Measurements from ENCODE around the gene SRGAP2C. TPM values are rescaled to one million over a fixed set of nuclear protein-coding genes. Genes with fewer than 3 reads are reported as not detected.
"Not testable (repeated sequence)": the region's sequence is repeated elsewhere in the genome, so short reads cannot be mapped to it uniquely, and the experiment has no call there.

SRGAP2C gene
- total and polyA plus RNA-seq, 2 of the 13 experiments (the other 11 are each of a cell fraction or from before 2014, with no cell fraction given) = 6.9 to 8.4 TPM

DNA sequence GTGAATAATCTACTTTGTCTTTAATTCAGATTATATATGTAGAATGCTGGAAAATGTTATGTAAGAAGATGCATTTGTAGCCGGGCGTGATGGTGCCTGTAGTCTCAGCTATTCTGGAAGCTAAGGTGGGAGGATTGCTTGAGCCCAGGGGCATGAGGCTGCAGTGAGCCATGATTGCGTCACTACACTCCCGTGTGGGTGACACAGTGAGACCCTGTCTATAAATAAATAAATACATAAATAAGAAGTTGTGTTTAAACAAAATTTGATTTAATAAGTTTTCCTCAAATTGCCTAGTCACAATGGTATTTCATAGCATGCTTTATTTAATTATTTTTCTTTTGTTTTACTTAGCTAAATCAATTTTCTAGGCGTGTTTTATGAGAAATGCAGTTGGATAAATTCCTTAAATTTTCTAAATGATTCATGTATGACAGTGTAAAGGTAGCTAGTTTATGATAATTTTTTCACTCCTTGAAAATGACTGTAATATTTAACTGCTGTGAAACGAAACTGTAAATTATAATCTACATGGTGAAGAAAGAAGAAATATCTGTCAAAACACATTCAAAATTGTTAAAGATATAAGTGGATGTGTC, 232.6 kb downstream of the SRGAP2C start:
- POLR2A ChIA-PET = no interaction called here

DNA sequence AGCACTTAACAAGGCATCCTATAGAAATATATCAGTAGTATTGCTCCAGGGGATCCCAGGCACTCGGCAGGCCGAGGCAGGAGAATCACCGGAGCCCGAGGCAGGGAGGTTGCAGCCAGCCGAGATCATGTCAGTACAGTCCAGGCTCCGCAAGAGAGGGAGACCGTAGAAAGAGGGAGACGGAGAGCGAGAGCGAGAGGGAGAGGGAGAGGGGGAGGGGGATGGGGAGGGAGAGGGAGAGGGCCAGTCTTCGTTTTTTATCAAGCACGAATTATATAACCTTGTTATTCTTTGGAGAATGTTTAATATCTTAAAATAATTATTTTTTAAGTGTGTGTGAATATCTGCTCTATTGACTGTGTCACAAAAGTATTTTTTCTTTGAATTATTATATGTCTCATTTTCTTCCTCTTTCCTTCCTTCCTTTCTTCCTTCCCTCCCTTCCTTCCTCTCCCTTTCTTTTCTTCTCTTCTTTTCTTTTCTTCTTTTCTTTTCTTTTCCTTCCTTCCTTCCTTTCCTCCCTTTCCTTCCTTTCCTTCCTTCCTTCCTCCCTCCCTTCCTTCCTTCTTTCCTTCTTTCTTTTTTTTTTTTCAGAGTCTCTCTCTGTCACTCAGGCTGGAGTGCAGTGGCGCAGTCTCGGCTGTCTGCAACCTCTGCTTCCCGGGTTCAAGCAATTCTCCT, 233.7 kb downstream of the SRGAP2C start:
- intact Hi-C loops (cut with micrococcal nuclease; ENCODE audit: unreplicated experiment) = no loop called here
- no peak overlapping the region for H3K9ac ChIP-seq (ENCODE audit: insufficient read depth, low read depth, low read length)
- 41% methylated on average over 15 of the region's 15 CpGs for WGBS (ENCODE audit: low lambda C conversion rate)

More for the DNA sequence above, 232.6 kb downstream of the SRGAP2C start:
- Histone ChIP-seq H3K4me1 (ENCODE audit: insufficient read depth, low read length) (no peaks in the 10 kb centered on the region), H4K20me1 (ENCODE audit: insufficient read depth, low read length) (no peaks in the 10 kb centered on the region), H2AFZ (ENCODE audit: low read length) (no peak overlapping the region), H3K9me3 (ENCODE audit: low read length) (no peaks in the 10 kb centered on the region), H3K79me2 (ENCODE audit: insufficient read depth, low read length) (no peaks in the 10 kb centered on the region), H3K36me3 (replicated peaks in 1 of 2; ENCODE audit: control insufficient read depth in 1 of 2, insufficient read depth in 2 of 2, low read length in 2 of 2) (no peaks in the 10 kb centered on the region), H3K4me3 (replicated peaks in 1 of 3; ENCODE audit: insufficient read depth in 1 of 3, low read depth in 2 of 3, low read length in 3 of 3) (no peak overlapping the region), H3K9ac (ENCODE audit: insufficient read depth, low read depth, low read length) (no peak overlapping the region), H3K27ac (ENCODE audit: extremely low read length, insufficient read depth, low read length) (no peak overlapping the region), H3K4me2 (ENCODE audit: low read depth, low read length) (no peak overlapping the region), H3K27me3 (ENCODE audit: control insufficient read depth in 1 of 2, insufficient read depth in 2 of 2, low read length in 2 of 2) (no peaks in the 10 kb centered on the region)
- intact Hi-C loops (cut with micrococcal nuclease; ENCODE audit: unreplicated experiment) = no loop called here
- WGBS (ENCODE audit: low lambda C conversion rate) = 51% methylated on average over 6 of the region's 6 CpGs
- CTCF ChIA-PET (ENCODE audit: low intra/inter-chr PET ratio, low total read pairs) = no interaction called here
- TF ChIP-seq CEBPB (IDR thresholded peaks at IDR 0.05; ENCODE audit: borderline replicate concordance, low read depth, low read length) (peak; percentile 66), RAD51 (IDR thresholded peaks at IDR 0.05; ENCODE audit: borderline replicate concordance) (no peak)
- FAIRE-seq (no peak), DNase-seq (ENCODE audit: low spot score) (no peak), ATAC-seq (no peak)
- no TSS peak for BruUV-seq (replicated peaks)
- in situ Hi-C loops (cut with HindIII; ENCODE audit: extremely low pct_ligation_motif_present, low pct_unique_long_range_greater_than_20kb) = no loop called here

DNA sequence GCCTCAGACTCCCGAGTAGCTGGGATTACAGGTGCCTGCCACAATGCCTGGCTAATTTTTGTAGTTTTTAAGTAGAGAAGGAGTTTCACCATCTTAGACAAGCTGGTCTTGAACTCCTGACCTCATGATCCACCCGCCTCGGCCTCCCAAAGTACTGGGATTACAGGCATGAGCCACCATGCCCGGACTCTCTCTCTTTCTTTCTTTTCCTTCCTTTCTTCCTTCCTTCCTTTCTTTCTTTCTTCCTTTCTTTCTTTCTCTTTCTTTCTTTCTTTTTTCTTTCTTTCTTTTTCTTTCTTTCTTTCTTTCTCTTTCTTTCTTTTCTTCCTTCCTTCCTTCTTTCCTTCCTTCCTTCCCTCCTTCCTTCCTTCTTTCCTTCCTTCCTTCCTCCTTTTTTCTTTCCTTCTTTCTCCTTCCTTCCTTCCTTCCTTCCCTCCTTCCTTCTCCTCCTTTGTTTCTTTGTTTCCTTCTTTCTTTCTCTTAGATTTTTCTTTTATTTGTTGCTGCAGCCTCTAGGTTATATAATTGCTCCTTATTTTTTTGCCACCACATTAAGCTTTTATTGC, 234.4 kb downstream of the SRGAP2C start:
- CTCF ChIA-PET (ENCODE audit: low intra/inter-chr PET ratio, low total read pairs); H3K36me3 ChIP-seq (replicated peaks in 1 of 2; ENCODE audit: control insufficient read depth in 1 of 2, insufficient read depth in 2 of 2, low read length in 2 of 2); H3K4me3 ChIP-seq (replicated peaks in 1 of 3; ENCODE audit: insufficient read depth in 1 of 3, low read depth in 2 of 3, low read length in 3 of 3); intact Hi-C loops (cut with micrococcal nuclease; ENCODE audit: unreplicated experiment); H3K27ac ChIP-seq (ENCODE audit: extremely low read length, insufficient read depth, low read length); FAIRE-seq; H3K4me1 ChIP-seq (ENCODE audit: insufficient read depth, low read length); BruUV-seq (replicated peaks); POLR2A ChIA-PET; ATAC-seq; in situ Hi-C loops (cut with HindIII; ENCODE audit: extremely low pct_ligation_motif_present, low pct_unique_long_range_greater_than_20kb); H3K27me3 ChIP-seq (ENCODE audit: control insufficient read depth in 1 of 2, insufficient read depth in 2 of 2, low read length in 2 of 2); H2AFZ ChIP-seq (ENCODE audit: low read length); H3K9ac ChIP-seq (ENCODE audit: insufficient read depth, low read depth, low read length); DNase-seq (ENCODE audit: low spot score); H3K79me2 ChIP-seq (ENCODE audit: insufficient read depth, low read length); H4K20me1 ChIP-seq (ENCODE audit: insufficient read depth, low read length); H3K9me3 ChIP-seq (ENCODE audit: low read length); H3K4me2 ChIP-seq (ENCODE audit: low read depth, low read length): not testable (repeated sequence)
- WGBS (ENCODE audit: low lambda C conversion rate) = 29% methylated on average over 4 of the region's 4 CpGs

More for the DNA sequence above, 233.7 kb downstream of the SRGAP2C start:
- ATAC-seq (no peak), FAIRE-seq (no peak), DNase-seq (ENCODE audit: low spot score) (no peak)
- H3K36me3 ChIP-seq (replicated peaks in 1 of 2; ENCODE audit: control insufficient read depth in 1 of 2, insufficient read depth in 2 of 2, low read length in 2 of 2) = no peaks in the 10 kb centered on the region
- 0 out of 2 replicates have a peak overlapping the region, but pooled peaks have one; percentile 12 for H3K4me2 ChIP-seq (ENCODE audit: low read depth, low read length)
- no peaks in the 10 kb centered on the region for H3K27me3 ChIP-seq (ENCODE audit: control insufficient read depth in 1 of 2, insufficient read depth in 2 of 2, low read length in 2 of 2)
- H4K20me1 ChIP-seq (ENCODE audit: insufficient read depth, low read length) = no peaks in the 10 kb centered on the region
- no peak overlapping the region for H2AFZ ChIP-seq (ENCODE audit: low read length)
- TF ChIP-seq NONO (IDR thresholded peaks at IDR 0.05) (no peak), NONO (CRISPR knock-in tag; conservative IDR thresholded peaks at IDR 0.05) (no peak), HNRNPK (IDR thresholded peaks at IDR 0.05; ENCODE audit: low read depth, low read length, poor library complexity, severe bottlenecking) (peak; percentile 78)
- no TSS peak for BruUV-seq (replicated peaks)
- H3K27ac ChIP-seq (ENCODE audit: extremely low read length, insufficient read depth, low read length) = no peak overlapping the region
- H3K4me3 ChIP-seq (replicated peaks in 1 of 3; ENCODE audit: insufficient read depth in 1 of 3, low read depth in 2 of 3, low read length in 3 of 3) = no peak overlapping the region
- ChIA-PET CTCF (ENCODE audit: low intra/inter-chr PET ratio, low total read pairs) (no interaction called here), POLR2A (no interaction called here)
- H3K4me1 ChIP-seq (ENCODE audit: insufficient read depth, low read length) = no peaks in the 10 kb centered on the region
- in situ Hi-C loops (cut with HindIII; ENCODE audit: extremely low pct_ligation_motif_present, low pct_unique_long_range_greater_than_20kb) = no loop called here
- H3K9me3 ChIP-seq (ENCODE audit: low read length) = no peaks in the 10 kb centered on the region
- no peaks in the 10 kb centered on the region for H3K79me2 ChIP-seq (ENCODE audit: insufficient read depth, low read length)
